ENCODE data around the gene RSRC1. TPM values are rescaled to one million over a fixed set of nuclear protein-coding genes. Genes with fewer than 3 reads are reported as not detected.

The RSRC1 gene
- total RNA-seq, 1 experiment from 2014 or later: 37.9 TPM

GRCh38 chr3:158451405-158452055, 341.6 kb downstream of the RSRC1 start:
- DNase-seq: no peak
- no peak for TF ChIP-seq CTCF (conservative IDR thresholded peaks at IDR 0.05)
- Histone ChIP-seq H3K4me2 (ENCODE audit: insufficient read depth, insufficient read length, low read length) (no peak overlapping the region), H2BK15ac (ENCODE audit: low read depth, low read length) (no peak overlapping the region), H3K56ac (ENCODE audit: insufficient read length, low read depth, low read length) (no peak overlapping the region), H4K8ac (replicated peaks; ENCODE audit: insufficient read length, low read depth, low read length) (no peak overlapping the region), H4K91ac (ENCODE audit: insufficient read length, low read depth, low read length) (no peak overlapping the region), H3K9ac (ENCODE audit: extremely low read depth, insufficient read length, low read length) (no peak overlapping the region), H4K5ac (ENCODE audit: insufficient read length, low read depth, low read length) (no peak overlapping the region), H3K4me1 (ENCODE audit: insufficient read depth, low read length) (no peaks in the 10 kb centered on the region), H2BK5ac (ENCODE audit: insufficient read length, low read length) (no peak overlapping the region), H2BK120ac (ENCODE audit: low read depth, low read length, poor library complexity, severe bottlenecking) (no peak overlapping the region), H3K9me3 (ENCODE audit: control insufficient read depth, low read depth, low read length) (no peaks in the 10 kb centered on the region), H3K4ac (ENCODE audit: low read depth, low read length) (no peak overlapping the region), H2AFZ (ENCODE audit: low read length) (no peak overlapping the region), H3K27ac (ENCODE audit: insufficient read length, low read depth, low read length) (no peak overlapping the region), H3K18ac (ENCODE audit: insufficient read length, low read depth, low read length) (no peak overlapping the region), H4K20me1 (ENCODE audit: control insufficient read depth, insufficient read depth, insufficient read length) (no peaks in the 10 kb centered on the region), H3K79me2 (ENCODE audit: insufficient read depth, low read length) (no peaks in the 10 kb centered on the region), H3K14ac (ENCODE audit: insufficient read depth, low read length) (no peak overlapping the region), H2BK20ac (ENCODE audit: low read depth, low read length, poor library complexity, severe bottlenecking) (no peak overlapping the region), H3K23ac (ENCODE audit: insufficient read length, low read depth, low read length) (no peak overlapping the region), H2BK12ac (ENCODE audit: insufficient read length, low read depth, low read length) (no peak overlapping the region), H3K79me1 (ENCODE audit: insufficient read depth, low read depth, low read length, poor library complexity, severe bottlenecking) (no peaks in the 10 kb centered on the region), H3K27me3 (ENCODE audit: insufficient read depth, low read length) (no peaks in the 10 kb centered on the region), H2AK5ac (ENCODE audit: insufficient read length, low read length) (no peak overlapping the region), H3T11ph (ENCODE audit: low read length) (no peak overlapping the region), H3K23me2 (ENCODE audit: insufficient read length, low read depth, low read length, poor library complexity, severe bottlenecking) (no peaks in the 10 kb centered on the region)
- WGBS (ENCODE audit: extremely low coverage, insufficient read length, low lambda C conversion rate): no CpG with 5 or more reads among the region's 1 CpG
- Mint-ChIP-seq H3K4me1 (no peaks in the 10 kb centered on the region), H3K36me3 (ENCODE audit: insufficient read depth in 1 of 3, low read depth in 3 of 3) (no peaks in the 10 kb centered on the region), H3K27me3 (ENCODE audit: low read depth) (no peaks in the 10 kb centered on the region), H3K9me3 (no peaks in the 10 kb centered on the region), H3K4me3 (no peak overlapping the region), H3K27ac (no peak overlapping the region; a peak in 1 of 7 replicates)
